ENCODE measurements around the gene SOX15. TPM values are rescaled to one million over a fixed set of nuclear protein-coding genes. Genes with fewer than 3 reads are reported as not detected.
A peak's percentile ranks its signal among the peaks of the same experiment; 100 is the strongest.

The SOX15 gene
- total RNA-seq, 1 donor from 2014 or later: 0.47 TPM

DNA sequence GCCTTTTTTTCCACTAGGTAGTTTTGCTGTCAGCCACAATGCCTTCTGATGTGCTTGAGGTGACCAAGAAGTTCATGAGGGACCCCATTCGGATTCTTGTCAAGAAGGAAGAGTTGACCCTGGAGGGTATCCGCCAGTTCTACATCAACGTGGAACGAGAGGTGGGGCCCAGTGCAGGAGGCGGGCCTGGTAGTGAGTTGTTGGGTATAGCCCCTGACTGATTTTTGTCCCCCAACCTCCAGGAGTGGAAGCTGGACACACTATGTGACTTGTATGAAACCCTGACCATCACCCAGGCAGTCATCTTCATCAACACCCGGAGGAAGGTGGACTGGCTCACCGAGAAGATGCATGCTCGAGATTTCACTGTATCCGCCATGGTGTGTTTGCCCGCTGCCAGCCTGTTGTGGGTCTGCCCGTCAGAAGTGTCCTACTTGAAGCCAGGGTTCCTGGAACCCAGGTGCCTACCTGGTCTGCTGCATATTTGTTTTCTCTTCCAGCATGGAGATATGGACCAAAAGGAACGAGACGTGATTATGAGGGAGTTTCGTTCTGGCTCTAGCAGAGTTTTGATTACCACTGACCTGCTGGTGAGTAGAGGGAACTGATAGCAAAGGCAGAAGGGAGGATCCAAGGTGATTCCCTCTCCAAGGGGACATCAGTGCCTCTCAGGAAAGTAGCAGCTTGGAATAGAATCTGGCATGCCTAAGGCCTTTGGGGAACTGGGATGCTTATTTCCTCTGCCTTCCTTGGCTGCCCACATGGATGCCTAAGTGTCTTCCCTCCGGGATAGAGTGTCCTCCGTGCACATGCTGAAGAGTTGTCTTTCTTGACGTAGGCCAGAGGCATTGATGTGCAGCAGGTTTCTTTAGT lies 12.3 kb downstream of the SOX15 start:
- DNase-seq: no peak

DNA sequence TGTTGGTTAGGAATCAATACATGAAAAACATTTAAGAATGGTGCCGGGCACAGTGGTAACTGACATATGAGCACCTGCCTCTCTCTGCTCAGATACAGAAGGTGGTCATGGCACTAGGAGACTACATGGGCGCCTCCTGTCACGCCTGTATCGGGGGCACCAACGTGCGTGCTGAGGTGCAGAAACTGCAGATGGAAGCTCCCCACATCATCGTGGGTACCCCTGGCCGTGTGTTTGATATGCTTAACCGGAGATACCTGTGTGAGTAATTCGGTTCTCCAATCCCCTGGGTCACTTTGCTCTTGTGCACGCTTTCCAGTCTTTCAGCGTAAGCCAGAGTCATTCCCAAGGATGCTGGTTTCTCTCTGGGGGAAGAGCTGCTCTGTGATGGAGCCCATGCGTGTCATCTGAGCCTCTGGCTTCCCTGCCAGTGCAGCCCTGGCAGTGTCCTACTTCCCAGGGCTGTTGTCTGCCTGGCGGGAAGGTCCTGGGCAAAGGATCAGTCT lies 13.4 kb downstream of the SOX15 start:
- no peak for DNase-seq

GRCh38 chr17:7575959-7576358 lies 13.9 kb downstream of the SOX15 start:
- DNase-seq: no peak

DNA sequence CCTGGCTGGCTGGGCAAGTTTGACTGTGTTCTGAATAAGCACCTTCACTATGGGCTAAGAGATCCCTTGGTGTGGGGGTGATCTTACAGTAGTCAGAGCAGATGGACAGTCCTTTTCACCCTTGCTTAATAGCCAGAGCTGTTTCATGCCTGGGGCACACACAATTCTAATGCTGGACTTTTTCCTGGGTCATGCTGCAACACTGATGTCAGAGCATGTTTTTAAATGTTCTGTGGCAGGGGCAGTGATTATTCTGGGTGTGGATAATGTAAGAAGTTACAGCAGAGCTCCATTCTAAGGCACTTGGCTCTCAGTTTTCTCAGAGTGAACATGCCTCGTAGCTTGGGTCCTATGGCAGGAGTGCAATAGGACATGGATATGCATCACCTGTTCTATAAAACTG lies 14.4 kb downstream of the SOX15 start:
- DNase-seq: no peak

DNA sequence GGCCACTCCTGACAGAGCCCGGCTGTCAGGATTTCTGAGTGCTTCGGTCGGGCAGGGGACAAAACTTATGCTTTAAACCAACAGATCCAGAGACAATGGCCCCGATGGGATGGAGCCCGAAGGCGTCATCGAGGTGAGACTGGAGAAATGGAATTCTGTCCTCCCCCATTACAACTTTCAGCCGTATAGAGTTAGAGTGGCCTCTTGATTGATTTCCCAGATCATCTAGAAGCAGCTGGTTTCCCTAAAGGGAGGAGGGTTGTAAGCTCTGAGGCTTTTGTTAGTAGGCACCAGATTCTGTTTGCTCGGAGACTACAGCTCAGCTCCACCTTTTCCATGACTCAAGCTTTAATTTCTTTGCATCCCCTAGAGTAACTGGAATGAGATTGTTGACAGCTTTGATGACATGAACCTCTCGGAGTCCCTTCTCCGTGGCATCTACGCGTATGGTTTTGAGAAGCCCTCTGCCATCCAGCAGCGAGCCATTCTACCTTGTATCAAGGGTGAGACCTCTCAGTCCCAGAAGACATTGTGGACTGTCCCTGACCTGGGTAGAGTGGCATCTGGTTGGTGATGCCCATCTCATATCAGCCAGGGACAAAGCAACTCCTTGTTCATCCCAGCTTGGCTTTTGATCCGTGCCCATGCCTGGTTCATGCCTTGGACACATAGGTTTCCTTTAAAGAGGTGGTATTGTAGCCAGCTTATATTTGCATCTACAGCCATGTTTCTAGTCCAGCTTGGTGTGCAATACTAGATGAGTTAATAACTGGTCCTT lies 15.5 kb downstream of the SOX15 start:
- DNase-seq: no peak

DNA sequence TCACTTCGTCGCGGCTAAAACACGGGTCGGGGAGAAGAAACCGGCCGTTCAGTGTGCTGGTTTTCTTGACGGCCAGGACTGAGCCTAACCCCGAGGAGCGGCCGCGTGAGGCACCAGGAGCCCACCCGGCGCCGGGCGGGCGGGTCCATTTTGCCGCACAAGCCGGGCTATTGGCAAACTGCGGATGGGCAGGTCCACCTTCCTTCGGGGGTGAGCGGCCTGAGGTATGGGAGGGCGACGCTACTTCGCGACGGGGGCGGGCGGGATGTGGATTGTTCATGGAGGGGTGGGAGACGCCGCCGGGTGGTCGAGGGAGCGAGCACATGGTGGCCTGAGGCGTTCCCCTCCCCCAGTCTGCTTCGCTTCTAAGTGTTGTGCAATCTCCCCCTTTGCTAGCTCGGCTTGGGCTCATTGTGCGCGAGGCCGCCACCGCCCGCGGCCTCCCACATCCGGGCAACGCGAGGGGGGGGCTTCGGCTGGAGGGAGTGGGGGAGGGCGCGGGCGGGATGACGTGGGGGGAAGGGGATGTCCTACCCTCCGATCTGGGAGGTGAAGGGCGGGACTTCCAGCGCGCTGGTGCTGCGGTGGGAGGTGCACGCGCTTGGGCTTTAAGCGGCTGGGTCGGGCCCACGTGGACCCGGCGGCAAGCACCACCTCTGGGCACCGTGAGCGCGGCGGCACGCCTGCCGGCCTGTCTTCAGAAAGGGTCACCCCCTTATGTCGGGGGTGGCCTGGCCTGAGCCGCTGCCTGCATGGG lies 16.4 kb downstream of the SOX15 start:
- DNase-seq: peak; percentile 86

- DNase-seq: peak; percentile 99
Observed at GRCh38 chr17:7572588-7573323, 17.1 kb downstream of the SOX15 start.

- DNase-seq: no peak
Observed at GRCh38 chr17:7572338-7572587, 17.6 kb downstream of the SOX15 start.

DNA sequence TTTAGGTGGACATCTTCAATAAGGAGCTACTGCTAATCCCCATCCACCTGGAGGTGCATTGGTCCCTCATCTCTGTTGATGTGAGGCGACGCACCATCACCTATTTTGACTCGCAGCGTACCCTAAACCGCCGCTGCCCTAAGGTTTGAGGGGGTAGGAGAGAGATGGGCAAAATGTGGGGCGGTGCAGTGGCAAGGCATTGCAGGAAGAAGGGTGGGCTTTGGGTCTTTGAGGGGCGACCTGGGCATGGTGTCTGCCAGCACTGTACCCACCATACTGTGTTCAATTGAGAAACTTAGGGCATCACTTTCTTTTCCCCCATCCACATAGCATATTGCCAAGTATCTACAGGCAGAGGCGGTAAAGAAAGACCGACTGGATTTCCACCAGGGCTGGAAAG lies 19.5 kb downstream of the SOX15 start:
- no peak for DNase-seq

- DNase-seq: no peak
Observed at GRCh38 chr17:7569571-7569970, 20.3 kb downstream of the SOX15 start.

GRCh38 chr17:7563115-7563869 lies 26.6 kb downstream of the SOX15 start:
- DNase-seq: no peak

- no peak for DNase-seq
Observed at GRCh38 chr17:7562208-7562605, 27.7 kb downstream of the SOX15 start.

GRCh38 chr17:7561589-7562207 lies 28.2 kb downstream of the SOX15 start, which contains the start of gene SENP3:
SENP3 (plus strand) TSS chr17:7561919; CDS start chr17:7563077, 1,158 bp downstream.
- peak; percentile 82 for DNase-seq

GRCh38 chr17:7561028-7561575 lies 28.8 kb downstream of the SOX15 start:
- peak; percentile 64 for DNase-seq

GRCh38 chr17:7560172-7561027 lies 29.5 kb downstream of the SOX15 start:
- DNase-seq: no peak

DNA sequence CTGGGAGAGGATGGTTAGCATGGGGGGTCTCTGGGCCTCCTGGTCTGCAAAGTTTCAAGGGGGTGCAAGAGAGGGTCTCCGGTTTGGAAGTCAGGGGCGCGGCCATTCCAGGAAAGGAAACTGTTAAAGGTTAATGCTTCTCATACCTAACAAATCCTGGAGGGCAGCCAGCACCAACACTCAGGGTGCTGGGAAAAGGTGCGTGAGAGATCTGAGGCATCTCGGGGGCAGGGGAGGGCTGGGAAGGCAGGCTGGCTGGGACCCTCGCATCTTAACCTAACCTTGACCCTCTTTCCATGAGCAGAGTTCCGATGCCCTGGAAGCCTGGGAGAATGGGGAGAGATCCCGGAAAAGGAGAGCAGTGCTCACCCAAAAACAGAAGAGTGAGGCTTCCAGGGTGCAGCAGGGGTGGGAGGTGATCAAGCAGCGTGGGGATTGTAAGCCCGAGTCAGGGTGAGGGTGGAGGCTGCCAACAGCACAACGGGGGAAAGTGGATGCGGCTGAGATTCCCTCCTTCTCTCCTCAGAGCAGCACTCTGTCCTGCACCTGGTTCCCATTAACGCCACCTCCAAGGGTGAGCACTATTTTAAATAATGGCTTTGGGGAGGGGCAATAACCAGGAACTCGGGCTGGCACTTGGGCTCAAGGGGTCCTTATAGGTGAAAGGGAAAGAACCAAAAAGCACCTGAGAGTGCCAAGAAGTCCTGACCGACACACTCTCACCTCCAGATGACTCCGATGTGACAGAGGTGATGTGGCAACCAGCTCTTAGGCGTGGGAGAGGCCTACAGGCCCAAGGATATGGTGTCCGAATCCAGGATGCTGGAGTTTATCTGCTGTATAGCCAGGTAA lies 30.3 kb downstream of the SOX15 start:
- no peak for DNase-seq

DNA sequence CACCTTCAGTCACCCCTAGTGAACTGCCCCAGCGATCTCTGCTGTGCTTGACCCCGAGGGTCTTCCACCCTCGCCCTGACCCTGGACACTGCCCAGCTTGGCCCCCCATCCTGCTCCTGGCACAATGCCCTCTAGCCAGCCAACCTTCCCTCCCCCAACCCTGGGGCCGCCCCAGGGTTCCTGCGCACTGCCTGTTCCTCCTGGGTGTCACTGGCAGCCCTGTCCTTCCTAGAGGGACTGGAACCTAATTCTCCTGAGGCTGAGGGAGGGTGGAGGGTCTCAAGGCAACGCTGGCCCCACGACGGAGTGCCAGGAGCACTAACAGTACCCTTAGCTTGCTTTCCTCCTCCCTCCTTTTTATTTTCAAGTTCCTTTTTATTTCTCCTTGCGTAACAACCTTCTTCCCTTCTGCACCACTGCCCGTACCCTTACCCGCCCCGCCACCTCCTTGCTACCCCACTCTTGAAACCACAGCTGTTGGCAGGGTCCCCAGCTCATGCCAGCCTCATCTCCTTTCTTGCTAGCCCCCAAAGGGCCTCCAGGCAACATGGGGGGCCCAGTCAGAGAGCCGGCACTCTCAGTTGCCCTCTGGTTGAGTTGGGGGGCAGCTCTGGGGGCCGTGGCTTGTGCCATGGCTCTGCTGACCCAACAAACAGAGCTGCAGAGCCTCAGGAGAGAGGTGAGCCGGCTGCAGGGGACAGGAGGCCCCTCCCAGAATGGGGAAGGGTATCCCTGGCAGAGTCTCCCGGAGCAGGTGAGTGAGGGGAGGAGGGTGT lies 31.2 kb downstream of the SOX15 start, which contains the start of gene TNFSF13:
TNFSF13 (plus strand) TSS at position 207 of the 776 bp plus-strand sequence; CDS start at position 497, 290 bp downstream.
- no peak for DNase-seq

Measured in occipital lobe (tissue), 2 donors.